Dermis microvascular lymphatic vessel endothelial cell (primary cell): ENCODE data around the gene ATP1B4. TPM values are rescaled to one million over a fixed set of nuclear protein-coding genes. Genes with fewer than 3 reads are reported as not detected.
"Not testable (repeated sequence)": the region's sequence is repeated elsewhere in the genome, so short reads cannot be mapped to it uniquely, and the experiment has no call there.

Source experiments
- DNase-seq, 2 donors: peaks; one replicate each; pipeline versions ENCODE4 v3.0.0 to v3.0.0-alpha.2; 2010; ENCODE audit warnings: low read depth in 2 of 2
- total RNA-seq: library from RNA; depleted of rRNA; stranded (reverse); fragments of >200 nt; gene quantifications from 2 replicates; pipeline ENCODE4 v1.2.1, GENCODE V29; 2014

The ATP1B4 gene
- not detected in 2 replicates for total RNA-seq

- DNase-seq, result no peak
Observed at GRCh38 chrX:120361764-120362305, at the start of gene ATP1B4. ATP1B4 (plus strand) TSS chrX:120362089; CDS start chrX:120362169, 80 bp downstream.

- no peak for DNase-seq
Observed at GRCh38 chrX:120315776-120316175, 46.1 kb upstream of the ATP1B4 start.

- no peak for DNase-seq
Observed at GRCh38 chrX:120316587-120317283, 45.2 kb upstream of the ATP1B4 start.

- DNase-seq, result no peak
Observed at GRCh38 chrX:120318411-120318810, 43.5 kb upstream of the ATP1B4 start.

- no peak for DNase-seq
Observed at GRCh38 chrX:120321520-120322281, 40.2 kb upstream of the ATP1B4 start.

- DNase-seq, result no peak
Observed at GRCh38 chrX:120331116-120331515, 30.8 kb upstream of the ATP1B4 start.

- no peak for DNase-seq
Observed at GRCh38 chrX:120332394-120332793, 29.5 kb upstream of the ATP1B4 start.

GRCh38 chrX:120334151-120334550 lies 27.7 kb upstream of the ATP1B4 start:
- DNase-seq, result no peak

GRCh38 chrX:120334603-120335002 lies 27.3 kb upstream of the ATP1B4 start:
- no peak for DNase-seq

- DNase-seq, result no peak
Observed at GRCh38 chrX:120335289-120335688, 26.6 kb upstream of the ATP1B4 start.

- no peak for DNase-seq
Observed at GRCh38 chrX:120336899-120337298, 25.0 kb upstream of the ATP1B4 start.

GRCh38 chrX:120344566-120344965 lies 17.3 kb upstream of the ATP1B4 start:
- DNase-seq, result not testable (repeated sequence)

GRCh38 chrX:120350450-120351138 lies 11.3 kb upstream of the ATP1B4 start:
- DNase-seq, result no peak

GRCh38 chrX:120356084-120356483 lies 5.8 kb upstream of the ATP1B4 start:
- no peak for DNase-seq

GRCh38 chrX:120357186-120357585 lies 4.7 kb upstream of the ATP1B4 start:
- DNase-seq, result no peak

- no peak for DNase-seq
Observed at GRCh38 chrX:120358737-120359456, 3.0 kb upstream of the ATP1B4 start.

- DNase-seq, result peak in 1 of 2 donors; percentile 18
Observed at GRCh38 chrX:120365320-120365719, 3.4 kb downstream of the ATP1B4 start.

- no peak for DNase-seq
Observed at GRCh38 chrX:120365968-120366367, 4.1 kb downstream of the ATP1B4 start.

- DNase-seq, result no peak
Observed at GRCh38 chrX:120366794-120367193, 4.9 kb downstream of the ATP1B4 start.

- no peak for DNase-seq
Observed at GRCh38 chrX:120367402-120368109, 5.7 kb downstream of the ATP1B4 start.
